Neural progenitor cell (in vitro differentiated cells): Measurements from ENCODE around the gene TMEM164. TPM values are rescaled to one million over a fixed set of nuclear protein-coding genes. Genes with fewer than 3 reads are reported as not detected.
A peak's percentile ranks its signal among the peaks of the same experiment; 100 is the strongest.

Experiments used
- DNase-seq: peaks from one replicate; pipeline ENCODE4 v3.0.0-alpha.2; 2016; ENCODE audit warnings: low spot score
- H2AFZ ChIP-seq: fragments of 200-600 bp; sonication (generic); replicated peaks from 2 replicates; pipeline ENCODE4 v1.6.1; 2016; ENCODE audit warnings: antibody characterized with exemption
- H3F3A ChIP-seq: fragments of 200-600 bp; sonication (generic); 2 replicates; pipeline ENCODE4 v1.6.1; 2016; ENCODE audit warnings: antibody characterized with exemption, low read depth
- H3K27ac ChIP-seq: fragments of 200-600 bp; sonication (generic); 2 replicates; pipeline ENCODE4 v1.5.1; 2016; ENCODE audit warnings: mild to moderate bottlenecking
- H3K27me3 ChIP-seq: fragments of 200-600 bp; sonication (generic); 2 replicates; pipeline ENCODE4 v1.6.1; 2016; ENCODE audit warnings: mild to moderate bottlenecking, moderate library complexity
- H3K36me3 ChIP-seq: fragments of 200-600 bp; sonication (generic); 2 replicates; pipeline ENCODE4 v1.5.1; 2016
- H3K4me1 ChIP-seq: fragments of 200-600 bp; sonication (generic); 2 replicates; pipeline ENCODE4 v1.6.1; 2016; ENCODE audit warnings: mixed run types
- H3K4me2 ChIP-seq: fragments of 200-600 bp; sonication (generic); 2 replicates; pipeline ENCODE4 v1.6.1; 2016
- H3K4me3 ChIP-seq: fragments of 200-600 bp; sonication (generic); 2 replicates; pipeline ENCODE4 v1.5.1; 2016
- H3K79me2 ChIP-seq: fragments of 200-600 bp; sonication (generic); 2 replicates; pipeline ENCODE4 v1.6.1; 2016; ENCODE audit warnings: low read depth
- H3K9ac ChIP-seq: fragments of 200-600 bp; sonication (generic); 2 replicates; pipeline ENCODE4 v1.6.1; 2016
- H3K9me3 ChIP-seq: fragments of 200-600 bp; sonication (generic); 2 replicates; pipeline ENCODE4 v1.5.1; 2016; ENCODE audit warnings: low read depth
- H4K20me1 ChIP-seq: fragments of 200-600 bp; sonication (generic); 2 replicates; pipeline ENCODE4 v1.6.1; 2016; ENCODE audit warnings: low read depth
- H3K27ac Mint-ChIP-seq: 3 replicates; pipeline ENCODE4 v1.8.0; 2021; ENCODE audit warnings: mixed read lengths
- H3K27me3 Mint-ChIP-seq: 2 replicates; pipeline ENCODE4 v1.8.0; 2022; ENCODE audit warnings: low read depth, mild to moderate bottlenecking, inconsistent platforms, moderate library complexity, mixed read lengths; ENCODE audit not compliant: insufficient read depth
- H3K36me3 Mint-ChIP-seq: 3 replicates; pipeline ENCODE4 v1.8.0; 2021; ENCODE audit warnings: mixed read lengths
- H3K4me1 Mint-ChIP-seq: 3 replicates; pipeline ENCODE4 v1.8.0; 2021; ENCODE audit warnings: mixed read lengths
- H3K4me3 Mint-ChIP-seq: 3 replicates; pipeline ENCODE4 v1.8.0; 2021; ENCODE audit warnings: mild to moderate bottlenecking, moderate library complexity, mixed read lengths
- H3K9me3 Mint-ChIP-seq: 3 replicates; pipeline ENCODE4 v1.8.0; 2020; ENCODE audit warnings: mixed read lengths
- CTCF ChIP-seq: fragments of 200-600 bp; sonication (generic); IDR thresholded peaks from 2 replicates; pipeline ENCODE4 v1.5.1; 2017; ENCODE audit warnings: antibody characterized with exemption, mild to moderate bottlenecking
- EZH2 ChIP-seq: fragments of 200-600 bp; sonication (generic); IDR thresholded peaks from 2 replicates; pipeline ENCODE4 v1.6.1; 2017; ENCODE audit warnings: antibody characterized with exemption, mild to moderate bottlenecking, moderate library complexity
- EZH2phosphoT487 ChIP-seq: fragments of 200-600 bp; sonication (generic); IDR thresholded peaks from 2 replicates; pipeline ENCODE4 v1.6.1; 2017; ENCODE audit warnings: antibody characterized with exemption
- total RNA-seq: library from RNA; depleted of rRNA; stranded (reverse); fragments of >200 nt; gene quantifications from 2 replicates; pipeline ENCODE4 v1.2.3, GENCODE V29; 2015; ENCODE audit warnings: low replicate concordance

The TMEM164 gene
- total RNA-seq, 1 donor from 2014 or later: 15.5 TPM

- no peaks in the 10 kb centered on the region for H3K4me1 ChIP-seq
- no peak overlapping the region for H3K9ac ChIP-seq
- H3F3A ChIP-seq: no peaks in the 10 kb centered on the region
- peaks cover 7% of the 10 kb centered on the region for H3K79me2 ChIP-seq
- H4K20me1 ChIP-seq: peaks cover 8% of the 10 kb centered on the region
- peak overlapping the region; percentile 91 for H3K4me3 Mint-ChIP-seq
- H3K27me3 ChIP-seq: no peaks in the 10 kb centered on the region
- peaks cover 7% of the 10 kb centered on the region for H3K27me3 Mint-ChIP-seq
- H3K4me1 Mint-ChIP-seq: peaks cover 47% of the 10 kb centered on the region
- peaks cover 7% of the 10 kb centered on the region for H3K9me3 Mint-ChIP-seq
- H3K27ac ChIP-seq: no peak overlapping the region
- no peak for TF ChIP-seq CTCF
- no peak for TF ChIP-seq EZH2phosphoT487
- TF ChIP-seq EZH2: no peak
- H3K4me3 ChIP-seq: no peak overlapping the region
- DNase-seq: no peak
- no peak overlapping the region for H3K27ac Mint-ChIP-seq
- peaks cover 6% of the 10 kb centered on the region for H3K36me3 Mint-ChIP-seq
- no peaks in the 10 kb centered on the region for H3K36me3 ChIP-seq
- no peak overlapping the region for H2AFZ ChIP-seq
- H3K9me3 ChIP-seq: no peaks in the 10 kb centered on the region
- H3K4me2 ChIP-seq: no peak overlapping the region
These were observed 1.8 kb upstream of the TMEM164 start for GRCh38 chrX:110000847-110001713.

- peaks cover 7% of the 10 kb centered on the region for H3K27me3 Mint-ChIP-seq
- H3K4me3 Mint-ChIP-seq: peak overlapping the region; percentile 91
- DNase-seq: no peak
- H3K4me2 ChIP-seq: peak overlapping the region; percentile 83
- H3K9me3 Mint-ChIP-seq: peaks cover under 1% of the 10 kb centered on the region
- no peaks in the 10 kb centered on the region for H3K36me3 ChIP-seq
- H3K27me3 ChIP-seq: no peaks in the 10 kb centered on the region
- peaks cover 8% of the 10 kb centered on the region for H4K20me1 ChIP-seq
- no peaks in the 10 kb centered on the region for H3K9me3 ChIP-seq
- H3K79me2 ChIP-seq: peaks cover 7% of the 10 kb centered on the region
- no peak overlapping the region for H3K27ac ChIP-seq
- H3F3A ChIP-seq: no peaks in the 10 kb centered on the region
- no peaks in the 10 kb centered on the region for H3K4me1 ChIP-seq
- TF ChIP-seq EZH2phosphoT487: no peak
- no peak for TF ChIP-seq EZH2
- TF ChIP-seq CTCF: no peak
- peaks cover 6% of the 10 kb centered on the region for H3K36me3 Mint-ChIP-seq
- peak overlapping the region; percentile 72 for H2AFZ ChIP-seq
- H3K4me1 Mint-ChIP-seq: peaks cover 52% of the 10 kb centered on the region
- H3K4me3 ChIP-seq: peak overlapping the region; percentile 63
- H3K9ac ChIP-seq: no peak overlapping the region
- H3K27ac Mint-ChIP-seq: peak overlapping the region; percentile 90
These were observed 1.1 kb upstream of the TMEM164 start for GRCh38 chrX:110001740-110002299.

GRCh38 chrX:110003167-110004156 is 548 bp downstream of the TMEM164 start:
- peak overlapping the region; percentile 95 for H3K4me3 Mint-ChIP-seq
- H3K4me3 ChIP-seq: peak overlapping the region; percentile 63
- H3K4me1 Mint-ChIP-seq: peaks cover 54% of the 10 kb centered on the region
- peaks cover 12% of the 10 kb centered on the region for H4K20me1 ChIP-seq
- H3K36me3 ChIP-seq: no peaks in the 10 kb centered on the region
- H3K9me3 Mint-ChIP-seq: no peaks in the 10 kb centered on the region
- no peaks in the 10 kb centered on the region for H3K9me3 ChIP-seq
- no peaks in the 10 kb centered on the region for H3F3A ChIP-seq
- peak overlapping the region; percentile 29 for H3K27ac ChIP-seq
- DNase-seq: no peak
- TF ChIP-seq EZH2 (no peak), EZH2phosphoT487 (no peak), CTCF (no peak)
- H2AFZ ChIP-seq: peak overlapping the region; percentile 42
- no peaks in the 10 kb centered on the region for H3K27me3 ChIP-seq
- H3K27me3 Mint-ChIP-seq: peaks cover 7% of the 10 kb centered on the region
- H3K9ac ChIP-seq: no peak overlapping the region
- H3K27ac Mint-ChIP-seq: peak overlapping the region; percentile 65
- no peaks in the 10 kb centered on the region for H3K4me1 ChIP-seq
- peaks cover 7% of the 10 kb centered on the region for H3K79me2 ChIP-seq
- H3K4me2 ChIP-seq: peak overlapping the region; percentile 83
- H3K36me3 Mint-ChIP-seq: peaks cover 10% of the 10 kb centered on the region
